ENCODE data around the gene TMEM81. TPM values are rescaled to one million over a fixed set of nuclear protein-coding genes. Genes with fewer than 3 reads are reported as not detected.

TMEM81 gene
- total RNA-seq, 1 donor from 2014 or later = 5.4 TPM

DNA sequence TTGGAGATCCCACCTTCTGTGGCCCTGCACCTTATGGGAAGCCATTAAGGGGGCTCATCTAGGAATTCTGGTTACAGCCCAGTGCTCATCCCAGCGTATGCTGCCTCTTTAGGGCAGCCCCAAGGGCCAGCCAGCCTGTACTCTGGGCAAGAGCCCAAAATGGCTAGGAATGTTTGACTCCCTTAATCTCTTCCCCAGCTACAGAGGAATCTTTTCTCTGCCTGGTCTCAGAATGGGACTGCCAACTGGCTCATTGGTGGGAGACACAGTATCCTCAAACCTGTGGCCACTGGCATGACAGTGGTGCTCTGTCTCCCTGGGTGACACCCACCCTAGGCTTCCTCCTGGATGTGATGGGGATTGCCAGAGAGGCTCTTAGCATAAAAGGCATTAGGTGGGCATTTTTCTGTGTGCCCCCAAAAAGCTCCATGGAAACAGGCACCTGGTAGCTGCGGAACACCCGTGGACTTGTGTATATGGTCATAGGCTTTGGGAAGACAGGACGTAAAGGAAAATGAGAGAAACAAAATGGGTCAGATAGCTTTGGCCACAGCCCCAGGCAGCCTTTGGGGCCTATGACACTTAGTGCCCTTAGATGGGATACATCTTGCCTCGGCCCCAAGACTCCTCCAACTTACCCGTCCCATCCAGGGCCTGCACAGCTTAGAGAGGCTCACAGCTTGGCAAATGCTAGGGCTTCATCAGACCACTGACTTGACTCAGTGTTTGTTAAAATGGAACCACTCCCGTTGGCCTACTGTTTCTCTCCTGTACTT, 6.9 kb downstream of the TMEM81 start:
- Mint-ChIP-seq H3K4me3 (no peak overlapping the region), H3K27ac (ENCODE audit: unreplicated experiment) (peak overlapping the region; percentile 50), H3K9me3 (no peaks in the 10 kb centered on the region), H3K4me1 (no peaks in the 10 kb centered on the region), H3K36me3 (ENCODE audit: low read depth) (no peaks in the 10 kb centered on the region), H3K27me3 (ENCODE audit: low read depth) (no peaks in the 10 kb centered on the region)
- no peak for DNase-seq (ENCODE audit: low read depth, low spot score)
- TF ChIP-seq, protein P1, sequence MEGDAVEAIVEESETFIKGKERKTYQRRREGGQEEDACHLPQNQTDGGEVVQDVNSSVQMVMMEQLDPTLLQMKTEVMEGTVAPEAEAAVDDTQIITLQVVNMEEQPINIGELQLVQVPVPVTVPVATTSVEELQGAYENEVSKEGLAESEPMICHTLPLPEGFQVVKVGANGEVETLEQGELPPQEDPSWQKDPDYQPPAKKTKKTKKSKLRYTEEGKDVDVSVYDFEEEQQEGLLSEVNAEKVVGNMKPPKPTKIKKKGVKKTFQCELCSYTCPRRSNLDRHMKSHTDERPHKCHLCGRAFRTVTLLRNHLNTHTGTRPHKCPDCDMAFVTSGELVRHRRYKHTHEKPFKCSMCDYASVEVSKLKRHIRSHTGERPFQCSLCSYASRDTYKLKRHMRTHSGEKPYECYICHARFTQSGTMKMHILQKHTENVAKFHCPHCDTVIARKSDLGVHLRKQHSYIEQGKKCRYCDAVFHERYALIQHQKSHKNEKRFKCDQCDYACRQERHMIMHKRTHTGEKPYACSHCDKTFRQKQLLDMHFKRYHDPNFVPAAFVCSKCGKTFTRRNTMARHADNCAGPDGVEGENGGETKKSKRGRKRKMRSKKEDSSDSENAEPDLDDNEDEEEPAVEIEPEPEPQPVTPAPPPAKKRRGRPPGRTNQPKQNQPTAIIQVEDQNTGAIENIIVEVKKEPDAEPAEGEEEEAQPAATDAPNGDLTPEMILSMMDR (conservative IDR thresholded peaks at IDR 0.05) = no peak

DNA sequence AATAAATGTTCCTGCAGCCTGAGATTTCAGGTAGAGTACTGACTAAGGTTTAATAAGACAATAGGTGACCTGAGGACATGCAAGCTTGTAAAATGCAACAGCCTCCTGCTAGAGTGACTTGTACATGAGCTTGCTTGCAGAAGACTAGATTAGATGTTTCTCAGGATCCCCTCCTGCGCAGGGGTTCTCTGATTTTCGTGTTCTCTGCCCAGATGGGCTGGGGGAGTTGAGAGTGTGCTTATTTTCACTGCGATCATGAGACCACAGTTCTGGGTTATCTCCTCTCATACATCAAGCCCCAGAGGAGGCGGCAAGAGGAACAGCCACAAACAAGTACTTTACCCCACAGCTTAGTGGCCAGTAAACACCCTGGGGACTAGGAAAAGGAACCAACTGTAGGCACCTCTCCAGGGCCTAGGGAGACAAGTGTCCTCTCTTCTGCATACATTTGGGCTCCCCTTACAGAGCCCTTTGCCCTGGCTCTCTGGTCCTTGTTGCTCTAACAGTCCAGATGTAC, 8.0 kb downstream of the TMEM81 start:
- H3K9me3 Mint-ChIP-seq = no peaks in the 10 kb centered on the region
- TF ChIP-seq, protein P1 (conservative IDR thresholded peaks at IDR 0.05) = no peak
- H3K36me3 Mint-ChIP-seq (ENCODE audit: low read depth) = no peaks in the 10 kb centered on the region
- H3K27me3 Mint-ChIP-seq (ENCODE audit: low read depth) = no peaks in the 10 kb centered on the region
- H3K4me1 Mint-ChIP-seq = no peaks in the 10 kb centered on the region
- H3K4me3 Mint-ChIP-seq = no peak overlapping the region
- H3K27ac Mint-ChIP-seq (ENCODE audit: unreplicated experiment) = no peak overlapping the region
- DNase-seq (ENCODE audit: low read depth, low spot score) = no peak

DNA sequence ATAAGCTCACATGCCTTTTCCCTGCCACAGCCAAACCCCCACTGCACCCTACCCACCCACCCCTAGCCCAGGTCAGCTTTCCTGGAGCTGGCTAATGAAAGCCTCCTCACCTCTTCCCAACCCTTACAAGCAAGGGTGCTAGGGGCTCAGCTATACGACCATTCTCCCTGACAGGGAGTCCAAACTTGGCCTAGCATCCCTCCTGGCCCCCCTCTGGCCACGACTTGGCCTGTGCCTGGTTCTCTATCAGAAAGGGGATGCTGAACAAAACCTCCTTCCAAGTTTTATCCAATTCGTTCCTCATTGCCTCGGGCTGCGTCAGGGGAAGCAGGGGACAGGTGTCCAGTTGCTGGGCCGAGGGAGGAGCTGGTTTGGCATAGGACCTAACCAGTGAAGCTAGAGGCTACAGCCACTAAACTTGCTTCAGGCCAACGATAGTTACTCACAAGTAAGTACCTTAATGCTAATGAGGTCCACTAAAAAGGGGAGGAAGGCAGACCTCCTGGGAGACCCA, 8.6 kb downstream of the TMEM81 start:
- TF ChIP-seq, protein P1 (conservative IDR thresholded peaks at IDR 0.05) = no peak
- H3K4me1 Mint-ChIP-seq = peaks cover 4% of the 10 kb centered on the region
- no peaks in the 10 kb centered on the region for H3K27me3 Mint-ChIP-seq (ENCODE audit: low read depth)
- no peaks in the 10 kb centered on the region for H3K9me3 Mint-ChIP-seq
- no peak overlapping the region for H3K27ac Mint-ChIP-seq (ENCODE audit: unreplicated experiment)
- no peaks in the 10 kb centered on the region for H3K36me3 Mint-ChIP-seq (ENCODE audit: low read depth)
- no peak overlapping the region for H3K4me3 Mint-ChIP-seq
- no peak for DNase-seq (ENCODE audit: low read depth, low spot score)

DNA sequence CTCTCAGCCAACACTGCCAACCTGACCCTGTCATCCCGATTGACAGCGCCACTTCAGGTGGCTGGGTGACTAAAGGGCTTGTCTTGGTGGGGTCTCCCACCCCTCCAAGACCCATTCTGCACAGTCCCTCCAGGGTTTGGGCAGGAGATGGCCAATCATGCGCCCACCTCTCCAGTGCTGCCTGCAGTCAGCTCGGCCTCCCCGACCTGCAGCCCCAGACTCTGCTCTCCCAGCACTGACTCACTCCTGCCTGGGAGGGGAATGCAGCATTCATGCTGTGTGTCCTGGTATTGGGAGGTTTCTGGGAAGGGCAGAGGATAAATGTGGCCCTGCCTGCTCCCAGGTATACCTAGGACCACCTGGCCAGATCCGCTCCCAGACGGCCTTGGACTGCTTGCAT, 9.7 kb downstream of the TMEM81 start:
- H3K27ac Mint-ChIP-seq (ENCODE audit: unreplicated experiment) = no peak overlapping the region
- peaks cover 4% of the 10 kb centered on the region for H3K4me1 Mint-ChIP-seq
- H3K9me3 Mint-ChIP-seq = no peaks in the 10 kb centered on the region
- DNase-seq (ENCODE audit: low read depth, low spot score) = no peak
- no peaks in the 10 kb centered on the region for H3K36me3 Mint-ChIP-seq (ENCODE audit: low read depth)
- no peak overlapping the region for H3K4me3 Mint-ChIP-seq
- TF ChIP-seq, protein P1 (conservative IDR thresholded peaks at IDR 0.05) = no peak
- H3K27me3 Mint-ChIP-seq (ENCODE audit: low read depth) = no peaks in the 10 kb centered on the region

DNA sequence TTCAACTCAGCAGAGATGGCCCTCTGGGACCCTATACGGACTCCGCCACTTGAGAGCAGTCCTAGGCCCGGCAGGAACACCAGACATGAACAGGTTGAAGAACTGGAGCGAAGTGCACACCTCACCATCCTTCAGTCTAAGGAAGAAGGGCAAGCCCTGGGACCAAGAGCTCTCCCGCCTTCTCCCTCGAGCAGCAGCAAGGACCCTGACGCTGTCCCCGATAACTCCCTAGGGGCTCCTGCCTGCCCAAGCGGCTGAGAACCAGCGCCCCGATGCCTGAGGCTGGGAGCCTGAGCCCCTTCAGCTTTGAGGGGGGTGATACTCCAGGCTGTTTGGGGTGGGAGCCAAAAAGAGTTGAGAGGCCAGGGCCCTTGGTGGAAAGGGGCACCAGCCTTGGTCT, 10.2 kb downstream of the TMEM81 start:
- H3K27ac Mint-ChIP-seq (ENCODE audit: unreplicated experiment) = no peak overlapping the region
- no peak overlapping the region for H3K4me3 Mint-ChIP-seq
- no peaks in the 10 kb centered on the region for H3K27me3 Mint-ChIP-seq (ENCODE audit: low read depth)
- H3K36me3 Mint-ChIP-seq (ENCODE audit: low read depth) = no peaks in the 10 kb centered on the region
- TF ChIP-seq, protein P1 (conservative IDR thresholded peaks at IDR 0.05) = no peak
- no peak for DNase-seq (ENCODE audit: low read depth, low spot score)
- H3K9me3 Mint-ChIP-seq = no peaks in the 10 kb centered on the region
- peaks cover 4% of the 10 kb centered on the region for H3K4me1 Mint-ChIP-seq

Measured in neural crest cell (in vitro differentiated cells).